ENCODE data around the gene TPD52L1. TPM values are rescaled to one million over a fixed set of nuclear protein-coding genes. Genes with fewer than 3 reads are reported as not detected.

TPD52L1 gene
- total and polyA plus RNA-seq, 2 experiments from 2014 or later: 22.8 to 24.0 TPM

DNA sequence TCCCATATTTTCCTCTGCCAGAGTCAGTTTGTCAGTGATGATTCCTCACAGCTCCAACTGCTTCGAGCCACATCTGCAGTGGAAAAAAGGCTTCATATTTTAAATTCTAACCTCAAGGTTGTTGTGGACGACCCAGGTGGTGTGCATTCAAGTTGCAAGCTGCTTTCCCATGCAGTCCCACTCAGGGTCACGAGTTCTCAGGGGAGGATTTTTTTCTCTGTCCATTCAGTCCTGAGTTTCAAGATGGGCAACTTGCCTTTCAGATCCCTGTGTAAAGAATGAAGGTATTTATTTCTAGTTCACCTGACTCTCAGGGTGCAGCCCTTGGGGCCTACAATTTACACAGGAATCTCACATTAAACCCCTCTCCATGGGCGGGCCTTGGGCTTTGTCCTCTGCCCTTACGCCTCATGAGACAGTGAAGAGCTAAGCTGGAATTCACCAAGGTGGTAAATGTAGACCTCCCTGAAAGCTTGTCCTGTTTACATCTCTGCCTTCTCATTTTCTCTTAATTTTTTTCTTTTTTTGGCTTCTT lies 65.9 kb downstream of the TPD52L1 start:
- H3K4me3 Mint-ChIP-seq: no peak overlapping the region
- Histone ChIP-seq H3K9me2 (ENCODE audit: insufficient read depth) (no peaks in the 10 kb centered on the region), H3K27ac (ENCODE audit: low read depth) (no peak overlapping the region), H4K20me1 (replicated peaks; ENCODE audit: insufficient read depth) (no peaks in the 10 kb centered on the region), H3K4me2 (no peak overlapping the region), H3K27me3 (ENCODE audit: insufficient read depth) (no peaks in the 10 kb centered on the region), H3K36me3 (ENCODE audit: insufficient read depth) (no peaks in the 10 kb centered on the region), H2AFZ (peak overlapping the region; percentile 43; the same call in 1 of the 2 replicates), H3K79me2 (replicated peaks; ENCODE audit: insufficient read depth) (no peaks in the 10 kb centered on the region), H3K4me3 (no peak overlapping the region), H3K4me1 (ENCODE audit: insufficient read depth) (peaks cover 7% of the 10 kb centered on the region; the same call in 1 of the 2 replicates), H3F3A (replicated peaks; ENCODE audit: low read depth) (no peaks in the 10 kb centered on the region)
- no peak for TF ChIP-seq EZH2phosphoT487 (IDR thresholded peaks at IDR 0.05; ENCODE audit: unreplicated experiment)
- TF ChIP-seq, protein P1, sequence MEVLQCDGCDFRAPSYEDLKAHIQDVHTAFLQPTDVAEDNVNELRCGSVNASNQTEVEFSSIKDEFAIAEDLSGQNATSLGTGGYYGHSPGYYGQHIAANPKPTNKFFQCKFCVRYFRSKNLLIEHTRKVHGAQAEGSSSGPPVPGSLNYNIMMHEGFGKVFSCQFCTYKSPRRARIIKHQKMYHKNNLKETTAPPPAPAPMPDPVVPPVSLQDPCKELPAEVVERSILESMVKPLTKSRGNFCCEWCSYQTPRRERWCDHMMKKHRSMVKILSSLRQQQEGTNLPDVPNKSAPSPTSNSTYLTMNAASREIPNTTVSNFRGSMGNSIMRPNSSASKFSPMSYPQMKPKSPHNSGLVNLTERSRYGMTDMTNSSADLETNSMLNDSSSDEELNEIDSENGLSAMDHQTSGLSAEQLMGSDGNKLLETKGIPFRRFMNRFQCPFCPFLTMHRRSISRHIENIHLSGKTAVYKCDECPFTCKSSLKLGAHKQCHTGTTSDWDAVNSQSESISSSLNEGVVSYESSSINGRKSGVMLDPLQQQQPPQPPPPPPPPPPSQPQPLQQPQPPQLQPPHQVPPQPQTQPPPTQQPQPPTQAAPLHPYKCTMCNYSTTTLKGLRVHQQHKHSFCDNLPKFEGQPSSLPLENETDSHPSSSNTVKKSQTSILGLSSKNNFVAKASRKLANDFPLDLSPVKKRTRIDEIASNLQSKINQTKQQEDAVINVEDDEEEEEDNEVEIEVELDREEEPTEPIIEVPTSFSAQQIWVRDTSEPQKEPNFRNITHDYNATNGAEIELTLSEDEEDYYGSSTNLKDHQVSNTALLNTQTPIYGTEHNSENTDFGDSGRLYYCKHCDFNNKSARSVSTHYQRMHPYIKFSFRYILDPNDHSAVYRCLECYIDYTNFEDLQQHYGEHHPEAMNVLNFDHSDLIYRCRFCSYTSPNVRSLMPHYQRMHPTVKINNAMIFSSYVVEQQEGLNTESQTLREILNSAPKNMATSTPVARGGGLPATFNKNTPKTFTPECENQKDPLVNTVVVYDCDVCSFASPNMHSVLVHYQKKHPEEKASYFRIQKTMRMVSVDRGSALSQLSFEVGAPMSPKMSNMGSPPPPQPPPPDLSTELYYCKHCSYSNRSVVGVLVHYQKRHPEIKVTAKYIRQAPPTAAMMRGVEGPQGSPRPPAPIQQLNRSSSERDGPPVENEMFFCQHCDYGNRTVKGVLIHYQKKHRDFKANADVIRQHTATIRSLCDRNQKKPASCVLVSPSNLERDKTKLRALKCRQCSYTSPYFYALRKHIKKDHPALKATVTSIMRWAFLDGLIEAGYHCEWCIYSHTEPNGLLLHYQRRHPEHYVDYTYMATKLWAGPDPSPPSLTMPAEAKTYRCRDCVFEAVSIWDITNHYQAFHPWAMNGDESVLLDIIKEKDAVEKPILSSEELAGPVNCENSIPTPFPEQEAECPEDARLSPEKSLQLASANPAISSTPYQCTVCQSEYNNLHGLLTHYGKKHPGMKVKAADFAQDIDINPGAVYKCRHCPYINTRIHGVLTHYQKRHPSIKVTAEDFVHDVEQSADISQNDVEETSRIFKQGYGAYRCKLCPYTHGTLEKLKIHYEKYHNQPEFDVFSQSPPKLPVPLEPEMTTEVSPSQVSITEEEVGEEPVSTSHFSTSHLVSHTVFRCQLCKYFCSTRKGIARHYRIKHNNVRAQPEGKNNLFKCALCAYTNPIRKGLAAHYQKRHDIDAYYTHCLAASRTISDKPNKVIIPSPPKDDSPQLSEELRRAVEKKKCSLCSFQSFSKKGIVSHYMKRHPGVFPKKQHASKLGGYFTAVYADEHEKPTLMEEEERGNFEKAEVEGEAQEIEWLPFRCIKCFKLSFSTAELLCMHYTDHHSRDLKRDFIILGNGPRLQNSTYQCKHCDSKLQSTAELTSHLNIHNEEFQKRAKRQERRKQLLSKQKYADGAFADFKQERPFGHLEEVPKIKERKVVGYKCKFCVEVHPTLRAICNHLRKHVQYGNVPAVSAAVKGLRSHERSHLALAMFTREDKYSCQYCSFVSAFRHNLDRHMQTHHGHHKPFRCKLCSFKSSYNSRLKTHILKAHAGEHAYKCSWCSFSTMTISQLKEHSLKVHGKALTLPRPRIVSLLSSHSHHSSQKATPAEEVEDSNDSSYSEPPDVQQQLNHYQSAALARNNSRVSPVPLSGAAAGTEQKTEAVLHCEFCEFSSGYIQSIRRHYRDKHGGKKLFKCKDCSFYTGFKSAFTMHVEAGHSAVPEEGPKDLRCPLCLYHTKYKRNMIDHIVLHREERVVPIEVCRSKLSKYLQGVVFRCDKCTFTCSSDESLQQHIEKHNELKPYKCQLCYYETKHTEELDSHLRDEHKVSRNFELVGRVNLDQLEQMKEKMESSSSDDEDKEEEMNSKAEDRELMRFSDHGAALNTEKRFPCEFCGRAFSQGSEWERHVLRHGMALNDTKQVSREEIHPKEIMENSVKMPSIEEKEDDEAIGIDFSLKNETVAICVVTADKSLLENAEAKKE (CRISPR knock-in tag; IDR thresholded peaks at IDR 0.05): no peak
- TF ChIP-seq ZNF331 (CRISPR knock-in tag; IDR thresholded peaks at IDR 0.05; ENCODE audit: low read depth): no peak
- TF ChIP-seq ZNF114 (CRISPR knock-in tag; IDR thresholded peaks at IDR 0.05): no peak
- no peak for TF ChIP-seq STAT1 (IDR thresholded peaks at IDR 0.05; ENCODE audit: unreplicated experiment)
- TF ChIP-seq, protein P2, sequence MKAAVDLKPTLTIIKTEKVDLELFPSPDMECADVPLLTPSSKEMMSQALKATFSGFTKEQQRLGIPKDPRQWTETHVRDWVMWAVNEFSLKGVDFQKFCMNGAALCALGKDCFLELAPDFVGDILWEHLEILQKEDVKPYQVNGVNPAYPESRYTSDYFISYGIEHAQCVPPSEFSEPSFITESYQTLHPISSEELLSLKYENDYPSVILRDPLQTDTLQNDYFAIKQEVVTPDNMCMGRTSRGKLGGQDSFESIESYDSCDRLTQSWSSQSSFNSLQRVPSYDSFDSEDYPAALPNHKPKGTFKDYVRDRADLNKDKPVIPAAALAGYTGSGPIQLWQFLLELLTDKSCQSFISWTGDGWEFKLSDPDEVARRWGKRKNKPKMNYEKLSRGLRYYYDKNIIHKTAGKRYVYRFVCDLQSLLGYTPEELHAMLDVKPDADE (IDR thresholded peaks at IDR 0.05): no peak
- H3K4me1 Mint-ChIP-seq: peaks cover 20% of the 10 kb centered on the region
- H3K27ac Mint-ChIP-seq: peak overlapping the region; percentile 7
- no peaks in the 10 kb centered on the region for H3K9me3 Mint-ChIP-seq
- no peaks in the 10 kb centered on the region for H3K36me3 Mint-ChIP-seq (ENCODE audit: low read depth)
- DNase-seq (ENCODE audit: low spot score) (peak; percentile 39), ATAC-seq (peak; percentile 85)
- H3K27me3 Mint-ChIP-seq (ENCODE audit: insufficient read depth, low read depth, poor library complexity): no peaks in the 10 kb centered on the region

Measured in GM23338 (cell line).